Mesenchymal stem cell (in vitro differentiated cells and primary cell): ENCODE results near the gene AUTS2.

Source experiments
- DNase-seq: peaks from one replicate; pipeline ENCODE4 v3.0.0-alpha.2; 2013
- H2AFZ ChIP-seq: one replicate; pipeline ENCODE4 v1.6.1; 2013; ENCODE audit warnings: low read depth, mild to moderate bottlenecking, control low read depth, inconsistent platforms, low read length, moderate library complexity
- H2AK5ac ChIP-seq: 2 replicates; pipeline ENCODE4 v1.6.1; 2013; ENCODE audit warnings: low read length, moderate library complexity, mild to moderate bottlenecking, inconsistent platforms; ENCODE audit not compliant: severe bottlenecking
- H2BK120ac ChIP-seq: one replicate; pipeline ENCODE4 v1.6.1; 2013; ENCODE audit warnings: low read depth, mild to moderate bottlenecking, inconsistent platforms, low read length, moderate library complexity
- H2BK12ac ChIP-seq, 2 experiments: one replicate each; pipeline ENCODE4 v1.6.1; 2013; ENCODE audit warnings: inconsistent platforms in 2 of 2, low read length in 2 of 2, mild to moderate bottlenecking in 2 of 2, moderate library complexity in 2 of 2, control low read depth in 1 of 2
- H2BK15ac ChIP-seq: one replicate; pipeline ENCODE4 v1.6.1; 2013; ENCODE audit warnings: mild to moderate bottlenecking, low read depth, inconsistent platforms; ENCODE audit not compliant: poor library complexity, severe bottlenecking
- H2BK5ac ChIP-seq: 2 replicates; pipeline ENCODE4 v1.6.1; 2013; ENCODE audit warnings: low read depth, mild to moderate bottlenecking, low read length, control low read depth, inconsistent platforms; ENCODE audit not compliant: poor library complexity, severe bottlenecking
- H3K14ac ChIP-seq, 2 experiments: one replicate each; pipeline ENCODE4 v1.6.1; 2013; ENCODE audit warnings: inconsistent platforms in 2 of 2, low read length in 2 of 2, control low read depth in 1 of 2, mild to moderate bottlenecking in 1 of 2, moderate library complexity in 1 of 2
- H3K18ac ChIP-seq, 2 experiments: one replicate each; pipeline ENCODE4 v1.6.1; 2013; ENCODE audit warnings: inconsistent platforms in 2 of 2, low read length in 2 of 2, control low read depth in 1 of 2, low read depth in 1 of 2, mild to moderate bottlenecking in 1 of 2
- H3K23ac ChIP-seq, 2 experiments: one replicate each; pipeline ENCODE4 v1.6.1; 2013; ENCODE audit warnings: inconsistent platforms in 2 of 2, low read length in 2 of 2, mild to moderate bottlenecking in 2 of 2, moderate library complexity in 2 of 2, control low read depth in 1 of 2
- H3K27ac ChIP-seq: 2 replicates; pipeline ENCODE4 v1.5.1; 2013; ENCODE audit warnings: mild to moderate bottlenecking, moderate library complexity, low read length, control low read depth, inconsistent platforms; ENCODE audit not compliant: poor library complexity, severe bottlenecking
- H3K27me3 ChIP-seq, 2 experiments: 2 replicates each; pipeline versions ENCODE4 v1.6.1 to v1.7.0; 2013; ENCODE audit warnings: low read length in 2 of 2, mild to moderate bottlenecking in 2 of 2, moderate library complexity in 2 of 2, control low read depth in 1 of 2, inconsistent platforms in 1 of 2; ENCODE audit not compliant: control insufficient read depth in 1 of 2, insufficient read depth in 1 of 2
- H3K36me3 ChIP-seq, 2 experiments: 2 replicates each; pipeline versions ENCODE4 v1.6.1 to v1.7.0; 2013; ENCODE audit warnings: low read length in 2 of 2, control low read depth in 1 of 2, inconsistent platforms in 1 of 2, low read depth in 1 of 2, mild to moderate bottlenecking in 1 of 2; ENCODE audit not compliant: insufficient read depth in 2 of 2, control insufficient read depth in 1 of 2
- H3K4ac ChIP-seq, 2 experiments: one replicate each; pipeline ENCODE4 v1.6.1; 2013; ENCODE audit warnings: inconsistent platforms in 2 of 2, low read length in 2 of 2, mild to moderate bottlenecking in 2 of 2, moderate library complexity in 2 of 2, control low read depth in 1 of 2, low read depth in 1 of 2
- H3K4me1 ChIP-seq: 2 replicates; pipeline ENCODE4 v1.6.1; 2013; ENCODE audit warnings: low read depth, low read length, control low read depth; ENCODE audit not compliant: control insufficient read depth, insufficient read depth
- H3K4me2 ChIP-seq: 2 replicates; pipeline ENCODE4 v1.6.1; 2013; ENCODE audit warnings: low read length, mild to moderate bottlenecking, inconsistent platforms; ENCODE audit not compliant: poor library complexity, severe bottlenecking
- H3K4me3 ChIP-seq, 2 experiments: 2 replicates each; pipeline versions ENCODE4 v1.5.1 to v1.7.0; 2013; ENCODE audit warnings: low read length in 2 of 2, mild to moderate bottlenecking in 2 of 2, control low read depth in 1 of 2, low read depth in 1 of 2; ENCODE audit not compliant: insufficient read depth in 1 of 2
- H3K79me1 ChIP-seq: replicated peaks from 2 replicates; pipeline ENCODE4 v1.6.1; 2013; ENCODE audit warnings: mild to moderate bottlenecking, control low read depth, low read length, inconsistent platforms; ENCODE audit not compliant: poor library complexity, severe bottlenecking
- H3K9ac ChIP-seq: 2 replicates; pipeline ENCODE4 v1.7.0; 2013; ENCODE audit warnings: mild to moderate bottlenecking, low read length, moderate library complexity
- H3K9me3 ChIP-seq: 2 replicates; pipeline ENCODE4 v1.7.0; 2013; ENCODE audit warnings: mild to moderate bottlenecking, low read length; ENCODE audit not compliant: control insufficient read depth
- H4K8ac ChIP-seq: one replicate; pipeline ENCODE4 v1.6.1; 2013; ENCODE audit warnings: inconsistent platforms, mild to moderate bottlenecking, low read length, moderate library complexity
- H4K91ac ChIP-seq: one replicate; pipeline ENCODE4 v1.6.1; 2013; ENCODE audit warnings: mild to moderate bottlenecking, low read length, inconsistent platforms
- WGBS: methylation state at CpG from one replicate; pipeline ENCODE4 v1.1.7; 2013; ENCODE audit warnings: mixed read lengths; 5-methylcytosine and 5-hydroxymethylcytosine counted together

AUTS2 gene

DNA sequence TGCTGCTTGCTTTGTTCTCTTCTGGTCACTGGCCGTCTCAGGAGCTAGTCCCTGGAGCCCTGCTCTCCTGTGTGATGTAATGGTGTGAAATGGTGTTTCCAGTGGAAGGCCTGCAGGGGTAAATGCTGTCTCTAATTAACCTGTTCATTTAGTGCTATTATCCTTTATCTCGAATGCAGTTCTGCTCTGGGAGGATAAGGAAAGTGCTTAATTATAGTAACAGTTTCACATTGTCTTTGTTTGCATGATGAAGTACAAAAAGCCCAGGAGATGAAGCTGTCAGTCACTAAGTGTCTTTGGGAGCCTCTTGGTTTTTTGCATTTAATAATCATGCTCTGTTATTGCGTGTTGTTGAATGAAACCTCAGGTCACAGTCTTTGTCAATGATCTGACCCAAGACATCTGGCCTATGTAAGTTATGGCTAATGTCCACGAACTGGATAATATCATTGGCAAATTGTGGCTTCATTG is 778.3 kb downstream of the AUTS2 start:
- no peak overlapping the region for H3K4ac ChIP-seq
- no peaks in the 10 kb centered on the region for H3K27me3 ChIP-seq
- no peak overlapping the region for H2AK5ac ChIP-seq
- no peak overlapping the region for H3K4me2 ChIP-seq
- no peak overlapping the region for H3K4me3 ChIP-seq
- H3K23ac ChIP-seq = no peak overlapping the region
- 56% methylated on average over 3 of the region's 4 CpGs for WGBS
- DNase-seq = no peak
- no peak overlapping the region for H4K8ac ChIP-seq
- no peak overlapping the region for H3K14ac ChIP-seq
- no peak overlapping the region for H2BK120ac ChIP-seq
- no peaks in the 10 kb centered on the region for H3K79me1 ChIP-seq
- H3K27ac ChIP-seq = no peak overlapping the region
- no peaks in the 10 kb centered on the region for H3K9me3 ChIP-seq
- no peak overlapping the region for H2AFZ ChIP-seq
- H4K91ac ChIP-seq = no peak overlapping the region
- no peaks in the 10 kb centered on the region for H3K4me1 ChIP-seq
- no peak overlapping the region for H2BK12ac ChIP-seq
- no peak overlapping the region for H3K9ac ChIP-seq
- H3K18ac ChIP-seq = no peak overlapping the region
- H3K36me3 ChIP-seq = no peaks in the 10 kb centered on the region
- no peak overlapping the region for H2BK15ac ChIP-seq
- H2BK5ac ChIP-seq = no peak overlapping the region

DNA sequence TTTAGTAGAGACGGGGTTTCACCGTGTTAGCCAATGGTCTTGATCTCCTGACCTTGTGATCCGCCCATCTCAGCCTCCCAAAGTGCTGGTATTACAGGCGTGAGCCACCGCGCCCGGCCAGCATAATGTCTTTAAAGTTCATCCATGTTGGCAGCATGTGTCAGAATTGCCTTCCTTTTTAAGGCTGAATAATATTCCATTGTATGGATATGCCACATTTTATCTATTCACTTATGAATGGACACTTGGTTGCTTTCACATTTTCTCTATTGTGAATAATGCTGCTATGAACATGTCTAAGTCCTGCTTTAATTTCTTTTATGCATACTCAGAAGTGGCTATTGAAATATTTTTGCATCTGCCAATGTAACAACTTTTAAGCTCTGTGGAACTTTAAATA is 779.7 kb downstream of the AUTS2 start:
- no peak overlapping the region for H4K91ac ChIP-seq
- H3K4me1 ChIP-seq = no peaks in the 10 kb centered on the region
- H3K27ac ChIP-seq = no peak overlapping the region
- no peak overlapping the region for H3K23ac ChIP-seq
- H2BK120ac ChIP-seq = no peak overlapping the region
- no peak overlapping the region for H2AK5ac ChIP-seq
- H3K4me2 ChIP-seq = no peak overlapping the region
- no peaks in the 10 kb centered on the region for H3K9me3 ChIP-seq
- 98% methylated on average over 4 of the region's 7 CpGs for WGBS
- H3K36me3 ChIP-seq = no peaks in the 10 kb centered on the region
- H3K9ac ChIP-seq = no peak overlapping the region
- no peak overlapping the region for H2BK12ac ChIP-seq
- H3K4me3 ChIP-seq = no peak overlapping the region
- H3K14ac ChIP-seq = no peak overlapping the region
- H3K79me1 ChIP-seq = no peaks in the 10 kb centered on the region
- no peak overlapping the region for H2AFZ ChIP-seq
- no peaks in the 10 kb centered on the region for H3K27me3 ChIP-seq
- no peak overlapping the region for H3K18ac ChIP-seq
- DNase-seq = no peak
- no peak overlapping the region for H4K8ac ChIP-seq
- H3K4ac ChIP-seq = no peak overlapping the region
- H2BK5ac ChIP-seq = no peak overlapping the region
- H2BK15ac ChIP-seq = no peak overlapping the region

DNA sequence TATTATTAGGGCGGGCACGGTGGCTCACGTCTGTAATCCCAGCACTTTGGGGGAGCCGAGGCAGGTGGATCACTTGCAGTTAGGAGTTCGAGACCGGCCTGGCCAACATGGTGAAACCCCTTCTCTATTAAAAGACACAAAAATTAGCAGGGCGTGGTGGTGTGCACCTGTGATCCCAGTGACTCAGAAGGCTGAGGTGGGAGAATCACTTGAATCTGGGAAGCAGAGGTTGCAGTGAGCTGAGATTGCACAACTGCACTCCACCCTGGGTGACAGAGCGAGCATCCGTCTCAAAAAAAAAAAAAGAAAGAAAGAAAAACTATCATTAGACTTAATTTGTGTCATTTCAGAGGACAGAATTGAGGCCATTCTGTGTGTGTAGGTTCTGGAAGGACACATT is 780.9 kb downstream of the AUTS2 start:
- DNase-seq = no peak
- H2BK120ac ChIP-seq = no peak overlapping the region
- no peak overlapping the region for H2AK5ac ChIP-seq
- H2BK12ac ChIP-seq = no peak overlapping the region
- no peak overlapping the region for H3K4ac ChIP-seq
- H3K79me1 ChIP-seq = peaks cover 1% of the 10 kb centered on the region
- H3K9me3 ChIP-seq = no peaks in the 10 kb centered on the region
- H3K23ac ChIP-seq = no peak overlapping the region
- WGBS = 80% methylated on average over 5 of the region's 9 CpGs
- peaks cover 3% of the 10 kb centered on the region for H3K4me1 ChIP-seq
- H3K9ac ChIP-seq = no peak overlapping the region
- H3K4me3 ChIP-seq = no peak overlapping the region
- no peak overlapping the region for H4K91ac ChIP-seq
- no peak overlapping the region for H2BK5ac ChIP-seq
- no peak overlapping the region for H3K18ac ChIP-seq
- H4K8ac ChIP-seq = no peak overlapping the region
- no peak overlapping the region for H3K27ac ChIP-seq
- no peak overlapping the region for H2AFZ ChIP-seq
- H3K36me3 ChIP-seq = no peaks in the 10 kb centered on the region
- no peak overlapping the region for H2BK15ac ChIP-seq
- H3K4me2 ChIP-seq = no peak overlapping the region
- no peaks in the 10 kb centered on the region for H3K27me3 ChIP-seq
- no peak overlapping the region for H3K14ac ChIP-seq

DNA sequence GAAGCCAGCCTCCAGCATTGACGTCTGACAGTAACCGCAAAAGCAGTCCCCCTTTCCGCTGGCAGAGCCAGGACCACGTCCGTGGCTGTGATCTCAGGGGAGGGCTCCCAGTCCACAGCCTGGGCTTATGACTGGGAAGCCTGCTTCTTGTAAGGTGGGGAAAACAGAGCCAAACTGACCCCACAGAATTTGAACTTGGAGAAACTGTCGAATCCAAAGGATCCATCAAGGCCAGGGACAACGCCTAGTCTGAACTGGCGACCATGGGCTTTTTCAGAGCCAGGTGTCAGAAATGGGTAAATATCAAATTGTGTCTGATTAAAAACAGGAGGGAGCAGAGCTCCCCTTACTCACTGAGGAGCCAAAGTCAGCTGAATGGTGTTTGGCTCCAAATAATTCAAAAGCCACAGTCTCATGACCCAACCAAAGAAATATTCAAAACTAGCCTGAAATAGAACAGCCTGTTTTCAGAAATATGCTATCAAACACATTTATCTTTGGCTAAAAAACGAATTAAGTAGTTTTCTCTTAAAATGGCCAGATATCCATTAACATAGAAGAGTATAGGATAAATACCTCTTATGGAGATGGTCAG is 782.2 kb downstream of the AUTS2 start:
- Histone ChIP-seq H3K4ac (no peak overlapping the region), H2AK5ac (no peak overlapping the region), H3K4me3 (peak overlapping the region in 1 of 2 experiments; percentile 25), H3K23ac (no peak overlapping the region), H3K27me3 (no peaks in the 10 kb centered on the region), H3K27ac (no peak overlapping the region), H3K9ac (peak overlapping the region; percentile 48), H2BK120ac (no peak overlapping the region), H3K36me3 (no peaks in the 10 kb centered on the region), H2BK5ac (no peak overlapping the region), H3K4me1 (peaks cover 8% of the 10 kb centered on the region), H4K8ac (no peak overlapping the region), H3K79me1 (peaks cover 1% of the 10 kb centered on the region), H3K14ac (no peak overlapping the region), H4K91ac (no peak overlapping the region), H3K9me3 (no peaks in the 10 kb centered on the region), H2AFZ (no peak overlapping the region), H2BK15ac (no peak overlapping the region), H2BK12ac (no peak overlapping the region), H3K18ac (no peak overlapping the region), H3K4me2 (no peak overlapping the region)
- WGBS = 79% methylated on average over 8 of the region's 9 CpGs
- DNase-seq = no peak
